H1 (cell line): Measurements from ENCODE around the gene PLK5. TPM values are rescaled to one million over a fixed set of nuclear protein-coding genes. Genes with fewer than 3 reads are reported as not detected.

Experiments used
- CTCF ChIA-PET: fragments of 300-600 bp; sonication (Branson Sonifier 250); formaldehyde crosslinking; loops from one replicate; lab custom pipeline; 2021; ENCODE audit not compliant: partially characterized antibody; lab: Charles Lee
- POLR2A ChIA-PET: fragments of 300-600 bp; sonication (Branson Sonifier 250); formaldehyde crosslinking; loops from one replicate; lab custom pipeline; 2021; ENCODE audit warnings: inconsistent platforms; ENCODE audit not compliant: partially characterized antibody; lab: Charles Lee
- DNase-seq, 2 experiments: peaks; one replicate each; pipeline versions ENCODE4 v3.0.0 to v3.0.0-alpha.2; 2010 to 2022; ENCODE audit warnings: low spot score in 2 of 2, low read depth in 1 of 2, mixed read lengths in 1 of 2
- FAIRE-seq: peaks from 2 replicates; lab custom pipeline; 2011; peaks lifted over from hg19 to GRCh38; lab: Jason Lieb, UNC
- H2AFZ ChIP-seq: 2 replicates; pipeline ENCODE4 v1.8.1; 2012; ENCODE audit warnings: low read length, inconsistent platforms
- H2AK5ac ChIP-seq: 2 replicates; pipeline ENCODE4 v1.6.1; 2013; ENCODE audit warnings: low read depth, low read length
- H2BK120ac ChIP-seq: replicated peaks from 2 replicates; pipeline ENCODE3; 2013; ENCODE audit warnings: low read depth, low read length, inconsistent platforms
- H2BK12ac ChIP-seq: 2 replicates; pipeline ENCODE4 v1.6.1; 2013; ENCODE audit warnings: low read depth, low read length
- H2BK15ac ChIP-seq: 2 replicates; pipeline ENCODE4 v1.6.1; 2013; ENCODE audit warnings: low read length
- H2BK20ac ChIP-seq: 2 replicates; pipeline ENCODE4 v1.6.1; 2013; ENCODE audit warnings: low read length
- H2BK5ac ChIP-seq: 2 replicates; pipeline ENCODE4 v1.6.1; 2013; ENCODE audit warnings: low read depth, low read length
- H3K14ac ChIP-seq: 2 replicates; pipeline ENCODE4 v1.6.1; 2013; ENCODE audit warnings: inconsistent platforms; ENCODE audit not compliant: insufficient read length
- H3K18ac ChIP-seq: 2 replicates; pipeline ENCODE4 v1.6.1; 2013; ENCODE audit warnings: low read length; ENCODE audit errors: extremely low read depth
- H3K23ac ChIP-seq: 2 replicates; pipeline ENCODE4 v1.6.1; 2013; ENCODE audit warnings: inconsistent platforms; ENCODE audit not compliant: insufficient read length
- H3K23me2 ChIP-seq: 2 replicates; pipeline ENCODE4 v1.6.1; 2013; ENCODE audit warnings: low read depth, low read length
- H3K27ac ChIP-seq: 2 replicates; pipeline ENCODE4 v1.6.1; 2011; ENCODE audit warnings: low read depth, low read length, inconsistent platforms
- H3K27me3 ChIP-seq, 4 experiments: replicated peaks in 1 of 4; 1 replicate in 1 of 4; 2 replicates in 3 of 4; pipeline versions ENCODE4 v1.6.1 to v1.8.1; 2011 to 2013; ENCODE audit warnings: low read length in 3 of 4, mild to moderate bottlenecking in 3 of 4, inconsistent platforms in 2 of 4, mixed read lengths in 2 of 4, moderate library complexity in 1 of 4; ENCODE audit not compliant: control insufficient read depth in 3 of 4, insufficient read depth in 3 of 4; ENCODE audit errors: extremely low read depth in 1 of 4
- H3K36me3 ChIP-seq, 4 experiments: 2 replicates each; pipeline versions ENCODE4 v1.6.1 to v1.8.1; 2011 to 2013; ENCODE audit warnings: mild to moderate bottlenecking in 4 of 4, low read length in 3 of 4, moderate library complexity in 2 of 4, control low read depth in 1 of 4, inconsistent platforms in 1 of 4; ENCODE audit not compliant: insufficient read depth in 4 of 4, control insufficient read depth in 2 of 4
- H3K4ac ChIP-seq: replicated peaks from 2 replicates; pipeline ENCODE3; 2013; ENCODE audit warnings: low read length, low read depth, mixed read lengths, inconsistent platforms; ENCODE audit not compliant: insufficient read length
- H3K4me1 ChIP-seq, 4 experiments: replicated peaks in 1 of 4; 1 replicate in 1 of 4; 2 replicates in 3 of 4; pipeline versions ENCODE4 v1.6.1 to v1.8.1; 2011 to 2013; ENCODE audit warnings: low read length in 3 of 4, inconsistent platforms in 2 of 4, mixed read lengths in 1 of 4; ENCODE audit not compliant: insufficient read depth in 4 of 4, control insufficient read depth in 3 of 4
- H3K4me2 ChIP-seq, 2 experiments: 2 replicates each; pipeline versions ENCODE4 v1.6.1 to v1.8.1; 2011 to 2013; ENCODE audit warnings: low read depth in 2 of 2, low read length in 2 of 2, control low read depth in 1 of 2, inconsistent platforms in 1 of 2, mild to moderate bottlenecking in 1 of 2; ENCODE audit not compliant: insufficient read depth in 1 of 2
- H3K4me3 ChIP-seq, 4 experiments: fragments of 200-600, 300-600 bp in 1 of 4; sonication (generic), shearing (Covaris generic), sonication (Bioruptor Twin) in 1 of 4; 2 replicates each; pipeline versions ENCODE4 v1.5.1 to v1.8.1; 2011 to 2016; ENCODE audit warnings: low read length in 4 of 4, low read depth in 3 of 4, control low read depth in 2 of 4, inconsistent platforms in 2 of 4, mild to moderate bottlenecking in 2 of 4, mixed read lengths in 1 of 4, moderate library complexity in 1 of 4; ENCODE audit not compliant: insufficient read depth in 2 of 4; ENCODE audit errors: extremely low read depth in 1 of 4
- H3K56ac ChIP-seq: replicated peaks from 2 replicates; pipeline ENCODE3; 2013; ENCODE audit warnings: low read depth, mild to moderate bottlenecking, mixed read lengths, low read length, inconsistent platforms; ENCODE audit not compliant: insufficient read length
- H3K79me1 ChIP-seq: 2 replicates; pipeline ENCODE4 v1.6.1; 2013; ENCODE audit warnings: low read depth, low read length, control low read depth
- H3K79me2 ChIP-seq, 2 experiments: 2 replicates each; pipeline versions ENCODE4 v1.6.1 to v1.8.1; 2012 to 2013; ENCODE audit warnings: low read length in 2 of 2, mild to moderate bottlenecking in 2 of 2, inconsistent platforms in 1 of 2; ENCODE audit not compliant: insufficient read depth in 2 of 2, control insufficient read depth in 1 of 2
- H3K9ac ChIP-seq, 4 experiments: replicated peaks in 1 of 4; 1 replicate in 1 of 4; 2 replicates in 3 of 4; pipeline versions ENCODE4 v1.6.1 to v1.8.1; 2011 to 2013; ENCODE audit warnings: low read depth in 3 of 4, low read length in 3 of 4, control low read depth in 2 of 4, mild to moderate bottlenecking in 2 of 4, moderate library complexity in 2 of 4, inconsistent platforms in 1 of 4; ENCODE audit errors: extremely low read depth in 1 of 4
- H3K9me3 ChIP-seq, 2 experiments: 2 replicates each; pipeline versions ENCODE4 v1.6.1 to v1.8.1; 2012 to 2013; ENCODE audit warnings: mild to moderate bottlenecking in 2 of 2, moderate library complexity in 2 of 2, control low read depth in 1 of 2, inconsistent platforms in 1 of 2, low read depth in 1 of 2, low read length in 1 of 2, mixed read lengths in 1 of 2; ENCODE audit not compliant: insufficient read depth in 2 of 2
- H4K20me1 ChIP-seq, 2 experiments: replicated peaks in 1 of 2; 2 replicates each; pipeline versions ENCODE3 to v1.8.1; 2011 to 2013; ENCODE audit warnings: inconsistent platforms in 2 of 2, low read length in 2 of 2, mild to moderate bottlenecking in 1 of 2; ENCODE audit not compliant: insufficient read depth in 2 of 2, control insufficient read depth in 1 of 2
- H4K5ac ChIP-seq: 2 replicates; pipeline ENCODE4 v1.6.1; 2013; ENCODE audit warnings: low read length, low read depth, mixed read lengths, inconsistent platforms; ENCODE audit not compliant: insufficient read length
- H4K8ac ChIP-seq: 2 replicates; pipeline ENCODE4 v1.8.0; 2013; ENCODE audit warnings: mild to moderate bottlenecking, moderate library complexity, low read length, inconsistent platforms; ENCODE audit not compliant: insufficient read depth; ENCODE audit errors: extremely low read depth
- H4K91ac ChIP-seq: replicated peaks from 2 replicates; pipeline ENCODE3; 2013; ENCODE audit warnings: low read length, mixed read lengths, inconsistent platforms; ENCODE audit not compliant: insufficient read length
- CBX5 ChIP-seq: fragments of 300-800, 300-1000 bp; sonication (generic); IDR thresholded peaks from 2 replicates; pipeline ENCODE4 v1.7.1; 2016; ENCODE audit warnings: antibody characterized with exemption, low read length, low read depth
- FOSL1 ChIP-seq: IDR thresholded peaks from 2 replicates; pipeline ENCODE4 v1.6.1; 2011; ENCODE audit warnings: mild to moderate bottlenecking, low read depth, low read length, moderate library complexity; ENCODE audit not compliant: insufficient read depth
- MAFK ChIP-seq: IDR thresholded peaks from 2 replicates; pipeline ENCODE4 v1.6.1; 2012; ENCODE audit warnings: low read depth, mild to moderate bottlenecking, improper control_type of control experiment, low read length
- POLR2AphosphoS5 ChIP-seq: IDR thresholded peaks from 2 replicates; pipeline ENCODE4 v1.6.1; 2011; ENCODE audit warnings: low read depth, low read length
- SRF ChIP-seq: IDR thresholded peaks from 2 replicates; pipeline ENCODE4 v1.6.1; 2011; ENCODE audit warnings: mild to moderate bottlenecking, low read depth, low read length, moderate library complexity
- TAF1 ChIP-seq: IDR thresholded peaks from 2 replicates; pipeline ENCODE4 v1.6.1; 2011; ENCODE audit warnings: mild to moderate bottlenecking, low read depth, low read length
- WGBS, 2 experiments: shearing (Covaris generic) in 1 of 2; methylation state at CpG; one replicate each; pipeline versions ENCODE4 v1.1.6 to v1.1.7; 2013 to 2015; ENCODE audit warnings: low lambda C conversion rate in 2 of 2, mixed read lengths in 2 of 2, inconsistent platforms in 1 of 2, low coverage in 1 of 2, missing lambda C conversion rate in 1 of 2; ENCODE audit not compliant: insufficient replicate concordance in 2 of 2, insufficient coverage in 1 of 2, insufficient read length in 1 of 2; ENCODE audit errors: extremely low coverage in 1 of 2, missing lambda C conversion rate in 1 of 2; 5-methylcytosine and 5-hydroxymethylcytosine counted together
- polyA plus RNA-seq, 7 experiments: library from polyadenylated mRNA; depleted of rRNA in 3 of 7; stranded (reverse) in 5 of 7; unstranded in 2 of 7; fragments of >200 nt in 5 of 7; fragments of 200-250 nt in 2 of 7; gene quantifications; 1 replicate in 5 of 7; 2 replicates in 1 of 7; 4 replicates in 1 of 7; pipeline versions ENCODE4 v1.2.1 to v1.2.3, GENCODE V29; 2011 to 2013; ENCODE audit warnings: missing spikeins in 2 of 7, mixed read lengths in 2 of 7
- total RNA-seq: library from RNA; stranded (reverse); fragmentation: NEBNext Ultra II Directional; extraction: Animal tissue kit (Norgen Biotek cat#: 25700); gene quantifications from 2 replicates; pipeline ENCODE4 v1.2.1, GENCODE V29; 2021
- TF ChIP-seq, protein P1 (sequence below): IDR thresholded peaks from 2 replicates; pipeline ENCODE4 v1.6.1; 2011; ENCODE audit warnings: low read depth, mild to moderate bottlenecking, low read length; ENCODE audit not compliant: insufficient read depth

Gene PLK5
- total and polyA plus RNA-seq, 2 of the 8 experiments (the other 6 are each of a cell fraction or from before 2014, with no cell fraction given): 0.43 to 0.45 TPM

DNA sequence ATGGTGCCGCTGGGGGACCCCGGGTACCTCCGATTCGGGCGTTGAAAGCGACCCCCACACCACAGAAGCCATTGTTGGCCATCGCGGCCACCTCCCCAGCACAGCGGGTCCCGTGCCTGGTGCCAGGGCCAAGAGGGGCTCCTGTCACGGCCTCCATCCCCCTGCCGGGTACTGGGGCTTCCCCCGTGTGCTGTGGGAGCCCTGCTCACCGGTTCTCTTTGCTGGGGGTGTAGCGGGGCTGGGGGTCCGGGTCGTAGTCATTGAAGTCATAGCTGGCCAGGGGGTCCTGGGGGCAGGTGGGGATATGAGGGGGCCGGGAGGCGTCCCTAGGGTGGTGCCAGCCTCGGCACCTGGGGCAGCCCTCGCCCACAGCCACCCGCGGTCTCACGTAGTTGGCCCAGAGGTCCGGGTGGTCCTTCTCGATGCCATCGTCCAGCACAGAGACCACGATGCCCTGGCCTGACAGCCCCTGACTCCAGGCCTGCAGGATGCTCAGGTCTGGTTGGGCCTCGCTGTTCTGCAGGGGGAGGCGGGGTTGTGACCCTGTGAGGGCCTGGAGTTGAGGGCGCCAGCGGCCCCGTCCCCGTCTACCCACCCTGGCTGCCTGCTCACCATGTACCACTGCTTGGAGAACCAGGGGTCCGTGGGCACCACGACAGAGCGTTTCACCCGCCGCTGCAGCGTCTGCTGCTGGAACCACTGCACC lies 36.1 kb upstream of the PLK5 start:
- no peak overlapping the region for H3K9ac ChIP-seq
- H4K20me1 ChIP-seq: no peaks in the 10 kb centered on the region
- no peak for DNase-seq
- WGBS, 2 experiments: 86% methylated on average over 29 of the region's 40 CpGs; no CpG with 5 or more reads in 1 of the 2 experiments
- no peak overlapping the region for H3K4me2 ChIP-seq
- no peak for TF ChIP-seq FOSL1
- TF ChIP-seq CBX5: no peak
- no peak for TF ChIP-seq TAF1
- TF ChIP-seq POLR2AphosphoS5: no peak
- TF ChIP-seq, protein P1, sequence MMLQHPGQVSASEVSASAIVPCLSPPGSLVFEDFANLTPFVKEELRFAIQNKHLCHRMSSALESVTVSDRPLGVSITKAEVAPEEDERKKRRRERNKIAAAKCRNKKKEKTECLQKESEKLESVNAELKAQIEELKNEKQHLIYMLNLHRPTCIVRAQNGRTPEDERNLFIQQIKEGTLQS: no peak
- TF ChIP-seq SRF: no peak
- TF ChIP-seq MAFK: no peak
- no peak overlapping the region for H3K4me3 ChIP-seq
- no peak overlapping the region for H4K5ac ChIP-seq
- POLR2A ChIA-PET: interaction anchor here (0.5 to 0.7 kb wide), 2 partner anchors 19 to 51 kb away, joined by 3 read pairs; no protein-coding TSS in a partner anchor
- no peak overlapping the region for H2BK20ac ChIP-seq
- no peak for FAIRE-seq
- no peak overlapping the region for H2BK5ac ChIP-seq
- no peak overlapping the region for H3K14ac ChIP-seq
- H3K56ac ChIP-seq: no peak overlapping the region
- H3K36me3 ChIP-seq: no peaks in the 10 kb centered on the region
- H3K79me2 ChIP-seq: no peaks in the 10 kb centered on the region
- H2BK120ac ChIP-seq: no peak overlapping the region
- no peaks in the 10 kb centered on the region for H3K9me3 ChIP-seq
- H3K4ac ChIP-seq: no peak overlapping the region
- H2AK5ac ChIP-seq: no peak overlapping the region
- no peak overlapping the region for H2BK15ac ChIP-seq
- no peaks in the 10 kb centered on the region for H3K79me1 ChIP-seq
- H3K18ac ChIP-seq: no peak overlapping the region
- H3K4me1 ChIP-seq: peaks cover 0 to 5% (median 2%) of the 10 kb centered on the region in 4 experiments; a peak in 4 of 7 replicates
- peak overlapping the region; percentile 60; the same call in 1 of the 2 replicates for H2BK12ac ChIP-seq
- no peak overlapping the region for H4K91ac ChIP-seq
- H2AFZ ChIP-seq: no peak overlapping the region
- H3K23ac ChIP-seq: no peak overlapping the region
- peaks cover 3 to 17% (median 9%) of the 10 kb centered on the region in 4 experiments; a peak in 6 of 7 replicates for H3K27me3 ChIP-seq
- H4K8ac ChIP-seq: no peak overlapping the region; the same call in 1 of the 2 replicates
- H3K23me2 ChIP-seq: peaks cover 5% of the 10 kb centered on the region; the same call in 1 of the 2 replicates
- H3K27ac ChIP-seq: no peak overlapping the region
- CTCF ChIA-PET: interaction anchor here (0.6 kb wide), 1 partner anchor 649 kb away, joined by 3 read pairs; no protein-coding TSS in a partner anchor
